Astrocyte of the spinal cord (primary cell): ENCODE results near the gene OSER1.
"Not testable (repeated sequence)": the region's sequence is repeated elsewhere in the genome, so short reads cannot be mapped to it uniquely, and the experiment has no call there.

Source experiments
- DNase-seq: peaks from one replicate; pipeline ENCODE4 v3.0.0; 2011; ENCODE audit warnings: low read depth, low spot score
- H3K4me3 ChIP-seq: 2 replicates; pipeline ENCODE4 v1.5.1; 2011; ENCODE audit warnings: low read depth, mild to moderate bottlenecking, low read length, moderate library complexity
- CTCF ChIP-seq: IDR thresholded peaks from 2 replicates; pipeline ENCODE4 v1.5.1; 2012; ENCODE audit warnings: low read depth, mild to moderate bottlenecking, low read length, inconsistent platforms
- in situ Hi-C: cut with HindIII; loops from 2 replicates; pipeline ENCODE4 v1.10.0; 2017; ENCODE audit warnings: low sequenced_read_pairs

The OSER1 gene

GRCh38 chr20:44235702-44236101 is 25.1 kb upstream of the OSER1 start:
- H3K4me3 ChIP-seq = no peak overlapping the region
- no peak for DNase-seq
- in situ Hi-C loops = no loop called here
- TF ChIP-seq CTCF = no peak

- H3K4me3 ChIP-seq = no peak overlapping the region
- in situ Hi-C loops = no loop called here
- DNase-seq = no peak
- no peak for TF ChIP-seq CTCF
These were observed 24.2 kb upstream of the OSER1 start for GRCh38 chr20:44234566-44235317.

GRCh38 chr20:44233436-44234016 is 23.0 kb upstream of the OSER1 start:
- no peak for TF ChIP-seq CTCF
- in situ Hi-C loops = no loop called here
- H3K4me3 ChIP-seq = no peak overlapping the region
- DNase-seq = no peak

- in situ Hi-C loops, DNase-seq, H3K4me3 ChIP-seq: not testable (repeated sequence)
These were observed 21.9 kb upstream of the OSER1 start for GRCh38 chr20:44232469-44232856.

GRCh38 chr20:44231713-44232468 is 21.3 kb upstream of the OSER1 start:
- in situ Hi-C loops = no loop called here
- TF ChIP-seq CTCF = no peak
- DNase-seq = no peak
- no peak overlapping the region for H3K4me3 ChIP-seq

GRCh38 chr20:44231193-44231592 is 20.6 kb upstream of the OSER1 start:
- no peak for DNase-seq
- in situ Hi-C loops = no loop called here

More at GRCh38 chr20:44231193-44231592, 20.6 kb upstream of the OSER1 start:
- TF ChIP-seq CTCF = no peak
- H3K4me3 ChIP-seq = no peak overlapping the region
